Body of pancreas (tissue), 4 donors: ENCODE measurements around the gene ZNF219.

ENCODE experiments used
- POLR2A ChIP-seq, 3 donors: fragments of 450-650 bp; IDR thresholded peaks; one replicate each; pipeline ENCODE4 v1.6.1; 2016; ENCODE audit warnings: antibody characterized with exemption in 3 of 3, mild to moderate bottlenecking in 2 of 3
- TF ChIP-seq, protein P1 (sequence below), 7 experiments: fragments of 450-650 bp in 4 of 7; fragments of 200-600 bp in 3 of 7; sonication (generic) in 3 of 7; IDR thresholded peaks; one replicate each; pipeline ENCODE4 v1.5.1; 2016 to 2019; ENCODE audit warnings: antibody characterized with exemption in 7 of 7

DNA sequence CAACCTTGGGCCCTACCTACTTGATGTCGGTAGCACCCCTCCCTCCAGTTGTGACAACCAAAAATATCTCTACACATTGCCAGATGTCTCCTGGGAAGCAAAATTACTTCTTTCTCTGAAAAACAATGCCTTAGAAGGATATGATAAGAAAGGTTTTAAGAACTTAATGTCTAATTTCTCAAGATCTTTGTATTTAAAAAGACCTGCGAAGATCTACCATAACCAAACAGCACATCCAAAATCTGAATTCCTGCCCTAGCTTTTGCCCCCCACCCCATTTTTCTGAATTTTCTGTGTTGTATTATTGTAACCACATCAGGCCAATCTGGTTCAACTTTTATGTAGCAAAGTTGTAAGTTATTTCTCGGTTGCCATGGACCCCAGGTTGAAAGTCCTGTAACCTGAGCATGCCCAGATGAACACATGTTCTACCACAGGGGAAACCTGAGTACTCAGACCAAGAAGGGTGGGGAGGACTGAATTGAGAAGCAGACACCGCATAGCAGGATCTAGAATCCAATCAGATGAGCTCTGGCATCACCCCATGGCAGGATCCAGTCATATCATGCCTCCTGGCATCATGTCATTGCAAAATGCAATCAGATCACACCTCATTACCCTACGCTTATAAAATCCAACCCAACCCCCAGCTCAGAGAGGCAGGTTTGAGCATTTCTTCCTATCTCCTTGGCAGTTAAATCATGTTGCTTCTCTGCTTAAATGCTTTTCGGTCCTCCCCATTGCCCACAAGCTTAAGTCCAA, 11.1 kb upstream of the ZNF219 start:
- TF ChIP-seq, protein P1, sequence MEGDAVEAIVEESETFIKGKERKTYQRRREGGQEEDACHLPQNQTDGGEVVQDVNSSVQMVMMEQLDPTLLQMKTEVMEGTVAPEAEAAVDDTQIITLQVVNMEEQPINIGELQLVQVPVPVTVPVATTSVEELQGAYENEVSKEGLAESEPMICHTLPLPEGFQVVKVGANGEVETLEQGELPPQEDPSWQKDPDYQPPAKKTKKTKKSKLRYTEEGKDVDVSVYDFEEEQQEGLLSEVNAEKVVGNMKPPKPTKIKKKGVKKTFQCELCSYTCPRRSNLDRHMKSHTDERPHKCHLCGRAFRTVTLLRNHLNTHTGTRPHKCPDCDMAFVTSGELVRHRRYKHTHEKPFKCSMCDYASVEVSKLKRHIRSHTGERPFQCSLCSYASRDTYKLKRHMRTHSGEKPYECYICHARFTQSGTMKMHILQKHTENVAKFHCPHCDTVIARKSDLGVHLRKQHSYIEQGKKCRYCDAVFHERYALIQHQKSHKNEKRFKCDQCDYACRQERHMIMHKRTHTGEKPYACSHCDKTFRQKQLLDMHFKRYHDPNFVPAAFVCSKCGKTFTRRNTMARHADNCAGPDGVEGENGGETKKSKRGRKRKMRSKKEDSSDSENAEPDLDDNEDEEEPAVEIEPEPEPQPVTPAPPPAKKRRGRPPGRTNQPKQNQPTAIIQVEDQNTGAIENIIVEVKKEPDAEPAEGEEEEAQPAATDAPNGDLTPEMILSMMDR (IDR thresholded peaks at IDR 0.05): no peak
- no peak for TF ChIP-seq POLR2A (IDR thresholded peaks at IDR 0.05)
